Mesothelial cell of epicardium (in vitro differentiated cells): ENCODE measurements around the gene SOX9. TPM values are rescaled to one million over a fixed set of nuclear protein-coding genes. Genes with fewer than 3 reads are reported as not detected.

Source experiments
- DNase-seq, 2 experiments: peaks; one replicate each; pipeline ENCODE4 v3.0.0; 2021; ENCODE audit warnings: low spot score in 2 of 2; ENCODE audit not compliant: unreplicated experiment in 2 of 2
- H3K27ac Mint-ChIP-seq: 2 replicates; pipeline ENCODE4 v1.8.0; 2021; ENCODE audit warnings: mixed read lengths
- H3K27me3 Mint-ChIP-seq: 2 replicates; pipeline ENCODE4 v1.8.0; 2021; ENCODE audit warnings: low read depth, mixed read lengths
- H3K36me3 Mint-ChIP-seq: 2 replicates; pipeline ENCODE4 v1.8.0; 2021; ENCODE audit warnings: mixed read lengths
- H3K4me1 Mint-ChIP-seq: 2 replicates; pipeline ENCODE4 v1.8.0; 2021; ENCODE audit warnings: mixed read lengths
- H3K4me3 Mint-ChIP-seq: 2 replicates; pipeline ENCODE4 v1.8.0; 2021; ENCODE audit warnings: mild to moderate bottlenecking, moderate library complexity, mixed read lengths
- H3K9me3 Mint-ChIP-seq: 2 replicates; pipeline ENCODE4 v1.8.0; 2021; ENCODE audit warnings: mixed read lengths
- CTCF ChIP-seq: fragments of 200-600 bp; sonication (generic); IDR thresholded peaks from one replicate; pipeline ENCODE4 v1.5.0; 2021; ENCODE audit warnings: antibody characterized with exemption; ENCODE audit not compliant: unreplicated experiment
- total RNA-seq: library from RNA; stranded (reverse); gene quantifications from 3 replicates; pipeline ENCODE4 v1.2.1, GENCODE V29; 2021

The SOX9 gene
- total RNA-seq, 1 donor from 2014 or later = 47.1 TPM

- Mint-ChIP-seq H3K27ac (no peak overlapping the region), H3K36me3 (no peaks in the 10 kb centered on the region), H3K27me3 (no peaks in the 10 kb centered on the region), H3K4me1 (peaks cover 9% of the 10 kb centered on the region), H3K9me3 (peaks cover 14% of the 10 kb centered on the region), H3K4me3 (no peak overlapping the region)
- DNase-seq = no peak
- TF ChIP-seq CTCF = no peak
These were observed 42.7 kb downstream of the SOX9 start for GRCh38 chr17:72163474-72163873.

GRCh38 chr17:72164158-72164739 is 43.4 kb downstream of the SOX9 start:
- Mint-ChIP-seq H3K4me3 (no peak overlapping the region), H3K9me3 (peaks cover 14% of the 10 kb centered on the region), H3K27me3 (no peaks in the 10 kb centered on the region), H3K27ac (no peak overlapping the region), H3K36me3 (no peaks in the 10 kb centered on the region), H3K4me1 (peaks cover 5% of the 10 kb centered on the region)
- TF ChIP-seq CTCF = no peak
- DNase-seq = no peak

GRCh38 chr17:72165192-72165866 is 44.5 kb downstream of the SOX9 start:
- no peaks in the 10 kb centered on the region for H3K36me3 Mint-ChIP-seq
- no peak for TF ChIP-seq CTCF
- no peak overlapping the region for H3K27ac Mint-ChIP-seq

GRCh38 chr17:72165867-72166439 is 45.1 kb downstream of the SOX9 start:
- H3K27me3 Mint-ChIP-seq = no peaks in the 10 kb centered on the region
- no peak overlapping the region for H3K27ac Mint-ChIP-seq
- H3K4me1 Mint-ChIP-seq = peaks cover 2% of the 10 kb centered on the region
- no peak for DNase-seq
- TF ChIP-seq CTCF = no peak
- peaks cover 9% of the 10 kb centered on the region for H3K9me3 Mint-ChIP-seq
- no peak overlapping the region for H3K4me3 Mint-ChIP-seq
- no peaks in the 10 kb centered on the region for H3K36me3 Mint-ChIP-seq

More at GRCh38 chr17:72165192-72165866, 44.5 kb downstream of the SOX9 start:
- H3K9me3 Mint-ChIP-seq = peaks cover 14% of the 10 kb centered on the region
- no peaks in the 10 kb centered on the region for H3K27me3 Mint-ChIP-seq
- peaks cover 2% of the 10 kb centered on the region for H3K4me1 Mint-ChIP-seq
- H3K4me3 Mint-ChIP-seq = no peak overlapping the region
- no peak for DNase-seq

GRCh38 chr17:72167593-72167992 is 46.8 kb downstream of the SOX9 start:
- Mint-ChIP-seq H3K4me1 (peaks cover 2% of the 10 kb centered on the region), H3K27me3 (peaks cover 2% of the 10 kb centered on the region), H3K9me3 (peaks cover 2% of the 10 kb centered on the region), H3K27ac (no peak overlapping the region), H3K4me3 (no peak overlapping the region), H3K36me3 (no peaks in the 10 kb centered on the region)
- no peak for TF ChIP-seq CTCF
- DNase-seq = no peak
